HepG2 (cell line): Measurements from ENCODE around the gene CAMTA1. TPM values are rescaled to one million over a fixed set of nuclear protein-coding genes. Genes with fewer than 3 reads are reported as not detected.

ENCODE experiments used
- ATAC-seq: fragments of 200-7000 bp; cut with Tn5 transposase; 3 replicates; pipeline ENCODE4 v1.9.1; 2020; ENCODE audit warnings: mild to moderate bottlenecking, moderate library complexity
- BruUV-seq: library from RNA; stranded (reverse); fragments of 400-500 nt; replicated peaks from 2 replicates; lab custom pipeline; 2021; lab: Mats Ljungman, UMichigan
- CTCF ChIA-PET: fragments of 300-600 bp; formaldehyde crosslinking; extraction: SDS; loops from one replicate; lab custom pipeline; 2021; ENCODE audit warnings: low total read pairs, inconsistent platforms, low intra/inter-chr PET ratio; lab: Yijun Ruan, JAX
- POLR2A ChIA-PET: fragments of 350-600 bp; sonication (Branson Sonifier 250); formaldehyde crosslinking; loops from one replicate; lab custom pipeline; 2020; ENCODE audit warnings: antibody characterized with exemption, inconsistent platforms; lab: Yijun Ruan, JAX
- DNase-seq: peaks from one replicate; pipeline ENCODE4 v3.0.0-alpha.2; 2015; ENCODE audit warnings: low spot score
- FAIRE-seq: peaks from 3 replicates; lab custom pipeline; 2011; peaks lifted over from hg19 to GRCh38; lab: Jason Lieb, UNC
- H2AFZ ChIP-seq: one replicate; pipeline ENCODE4 v1.6.1; 2011; ENCODE audit warnings: low read length, inconsistent platforms
- H3K27ac ChIP-seq: fragments of 300-600 bp; 3 replicates; pipeline ENCODE4 v1.8.0; 2011; ENCODE audit warnings: mixed run types, mild to moderate bottlenecking, mixed read lengths, low read length, inconsistent platforms; ENCODE audit not compliant: insufficient read depth; ENCODE audit errors: extremely low read length
- H3K27me3 ChIP-seq, 2 experiments: fragments of 200-600 bp in 1 of 2; 2 replicates in 1 of 2; 3 replicates in 1 of 2; pipeline versions ENCODE4 v1.6.0 to v1.8.0; 2011; ENCODE audit warnings: low read length in 2 of 2, mild to moderate bottlenecking in 2 of 2, moderate library complexity in 2 of 2, inconsistent platforms in 1 of 2; ENCODE audit not compliant: insufficient read depth in 2 of 2, control insufficient read depth in 1 of 2
- H3K36me3 ChIP-seq, 2 experiments: fragments of 200-600 bp in 1 of 2; replicated peaks in 1 of 2; 2 replicates in 1 of 2; 3 replicates in 1 of 2; pipeline versions ENCODE4 v1.5.1 to v1.8.0; 2011; ENCODE audit warnings: low read length in 2 of 2, inconsistent platforms in 1 of 2; ENCODE audit not compliant: insufficient read depth in 2 of 2, control insufficient read depth in 1 of 2
- H3K4me1 ChIP-seq: 2 replicates; pipeline ENCODE4 v1.5.1; 2012; ENCODE audit warnings: low read length, inconsistent platforms; ENCODE audit not compliant: insufficient read depth
- H3K4me2 ChIP-seq: 2 replicates; pipeline ENCODE4 v1.6.0; 2011; ENCODE audit warnings: low read depth, low read length, inconsistent platforms
- H3K4me3 ChIP-seq, 3 experiments: fragments of 200-600 bp in 1 of 3; sonication (generic), shearing (Covaris generic) in 1 of 3; replicated peaks in 1 of 3; 2 replicates each; pipeline ENCODE4 v1.5.1; 2011 to 2016; ENCODE audit warnings: low read length in 3 of 3, inconsistent platforms in 2 of 3, low read depth in 2 of 3, mild to moderate bottlenecking in 2 of 3, control low read depth in 1 of 3, mixed read lengths in 1 of 3; ENCODE audit not compliant: insufficient read depth in 1 of 3
- H3K79me2 ChIP-seq: one replicate; pipeline ENCODE4 v1.6.1; 2011; ENCODE audit warnings: low read length, inconsistent platforms; ENCODE audit not compliant: insufficient read depth
- H3K9ac ChIP-seq: 2 replicates; pipeline ENCODE4 v1.6.0; 2011; ENCODE audit warnings: mild to moderate bottlenecking, low read depth, low read length, inconsistent platforms; ENCODE audit not compliant: insufficient read depth
- H3K9me3 ChIP-seq: 2 replicates; pipeline ENCODE4 v1.5.1; 2012; ENCODE audit warnings: mild to moderate bottlenecking, low read length
- H4K20me1 ChIP-seq: 2 replicates; pipeline ENCODE4 v1.6.0; 2011; ENCODE audit warnings: inconsistent platforms, mild to moderate bottlenecking, low read length, moderate library complexity; ENCODE audit not compliant: insufficient read depth
- HDAC6 ChIP-seq: fragments of 200-600 bp; sonication (generic); IDR thresholded peaks from 2 replicates; pipeline ENCODE4 v1.7.0; 2017; ENCODE audit warnings: mild to moderate bottlenecking, antibody characterized with exemption, low read length, low read depth
- REL ChIP-seq: sonication (generic); formaldehyde crosslinking; conservative IDR thresholded peaks from 2 replicates; pipeline ENCODE4 v1.8.0; 2022; ENCODE audit warnings: mild to moderate bottlenecking, missing genetic modification reagents, moderate library complexity
- WGBS: methylation state at CpG from one replicate; pipeline ENCODE4 v1.1.6; 2017; ENCODE audit warnings: low lambda C conversion rate; 5-methylcytosine and 5-hydroxymethylcytosine counted together
- in situ Hi-C: cut with HindIII; loops from 2 replicates; pipeline ENCODE4 v1.10.0; 2017; ENCODE audit warnings: low pct_unique_long_range_greater_than_20kb; ENCODE audit not compliant: extremely low pct_ligation_motif_present
- intact Hi-C: fragments of 100-400 bp; cut with micrococcal nuclease; formaldehyde crosslinking; loops from one replicate; pipeline ENCODE4 v1.10.0; 2022; ENCODE audit not compliant: unreplicated experiment
- polyA plus RNA-seq, 8 experiments: library from polyadenylated mRNA; depleted of rRNA in 3 of 8; stranded (reverse) in 7 of 8; unstranded in 1 of 8; fragments of >200 nt; fragmentation: Illumina TruSeq in 4 of 8; extraction: Trizol in 4 of 8; gene quantifications; 2 replicates each; pipeline versions ENCODE4 v1.2.1 to v1.2.3, GENCODE V29; 2011 to 2016; ENCODE audit warnings: low read depth in 4 of 8, missing spikeins in 1 of 8, mixed read lengths in 1 of 8; ENCODE audit not compliant: insufficient read depth in 1 of 8
- total RNA-seq, 5 experiments: library from RNA; depleted of rRNA; stranded (reverse); fragments of >200 nt; fragmentation: Illumina TruSeq; extraction: Trizol; gene quantifications; 2 replicates each; pipeline ENCODE4 v1.2.3, GENCODE V29; 2016; ENCODE audit warnings: low read depth in 1 of 5
- TF ChIP-seq, protein P1 (sequence below): sonication (generic); formaldehyde crosslinking; IDR thresholded peaks from 2 replicates; pipeline ENCODE4 v1.4.0; 2020; ENCODE audit warnings: missing genetic modification reagents

CAMTA1 gene
- total and polyA plus RNA-seq, 2 of the 13 experiments (the other 11 are each of a cell fraction or from before 2014, with no cell fraction given), result 25.0 to 36.4 TPM

DNA sequence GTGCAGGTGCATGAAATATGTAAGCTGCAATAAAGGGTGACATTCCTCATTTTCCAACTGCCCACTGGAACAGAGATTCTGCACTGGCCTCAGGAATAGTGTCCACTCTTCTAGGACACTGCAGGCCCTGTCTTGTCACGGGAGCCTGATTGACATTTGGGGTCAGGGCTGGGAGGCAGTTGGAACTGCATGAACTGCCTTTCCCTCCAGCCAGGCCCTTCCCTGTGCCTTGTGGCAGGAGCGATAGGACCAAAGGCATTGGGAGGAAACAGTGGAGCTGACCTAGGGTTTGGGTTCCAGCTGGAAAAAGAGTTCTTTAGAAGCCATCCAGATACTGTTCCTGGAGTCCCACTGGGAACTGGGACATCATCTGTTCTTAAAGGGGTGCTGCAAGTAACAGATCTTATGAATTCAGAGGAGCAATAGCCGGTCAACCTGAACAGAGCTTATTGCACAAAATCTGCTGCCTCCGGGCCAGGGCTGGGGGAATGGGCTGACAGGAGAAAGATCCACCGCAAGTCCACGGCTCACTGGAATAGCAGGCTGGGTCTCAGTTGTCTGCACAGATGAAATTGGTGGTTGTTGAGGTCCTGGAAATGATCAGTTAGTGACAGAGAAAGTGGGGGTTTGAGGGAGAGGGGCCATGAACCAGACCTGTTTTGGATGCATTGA, 451.7 kb downstream of the CAMTA1 start (continued):
- TF ChIP-seq, protein P1, sequence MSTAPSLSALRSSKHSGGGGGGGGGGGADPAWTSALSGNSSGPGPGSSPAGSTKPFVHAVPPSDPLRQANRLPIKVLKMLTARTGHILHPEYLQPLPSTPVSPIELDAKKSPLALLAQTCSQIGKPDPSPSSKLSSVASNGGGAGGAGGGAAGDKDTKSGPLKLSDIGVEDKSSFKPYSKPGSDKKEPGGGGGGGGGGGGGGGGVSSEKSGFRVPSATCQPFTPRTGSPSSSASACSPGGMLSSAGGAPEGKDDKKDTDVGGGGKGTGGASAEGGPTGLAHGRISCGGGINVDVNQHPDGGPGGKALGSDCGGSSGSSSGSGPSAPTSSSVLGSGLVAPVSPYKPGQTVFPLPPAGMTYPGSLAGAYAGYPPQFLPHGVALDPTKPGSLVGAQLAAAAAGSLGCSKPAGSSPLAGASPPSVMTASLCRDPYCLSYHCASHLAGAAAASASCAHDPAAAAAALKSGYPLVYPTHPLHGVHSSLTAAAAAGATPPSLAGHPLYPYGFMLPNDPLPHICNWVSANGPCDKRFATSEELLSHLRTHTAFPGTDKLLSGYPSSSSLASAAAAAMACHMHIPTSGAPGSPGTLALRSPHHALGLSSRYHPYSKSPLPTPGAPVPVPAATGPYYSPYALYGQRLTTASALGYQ (CRISPR knock-in tag), result no peak
- no peak for TF ChIP-seq REL (CRISPR knock-in tag)

DNA sequence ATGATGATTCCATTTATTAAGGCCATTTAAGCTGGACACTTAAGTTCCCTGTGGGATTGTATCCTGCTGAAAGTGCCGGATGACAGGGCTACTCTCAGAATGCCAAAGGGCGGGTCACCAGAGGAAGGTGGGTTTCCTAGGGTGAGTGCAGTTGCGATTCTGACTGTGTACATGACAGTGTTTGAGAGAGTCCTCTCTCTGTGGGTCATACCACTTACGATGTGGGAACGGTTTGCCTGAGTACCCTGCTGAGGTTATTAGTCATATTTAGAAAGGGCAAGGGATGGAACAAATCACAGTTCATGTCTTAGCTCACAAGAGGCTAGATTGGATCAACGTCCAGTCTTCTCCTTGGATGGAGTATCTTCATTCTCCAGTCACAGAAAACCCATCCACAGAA, 461.9 kb downstream of the CAMTA1 start:
- in situ Hi-C loops (no loop called here), intact Hi-C loops (no loop called here)
- ChIA-PET CTCF (no interaction called here), POLR2A (no interaction called here)
- no peaks in the 10 kb centered on the region for H3K4me1 ChIP-seq
- H2AFZ ChIP-seq, result no peak overlapping the region
- no peaks in the 10 kb centered on the region for H3K36me3 ChIP-seq
- H3K4me3 ChIP-seq, result no peak overlapping the region
- DNase-seq (no peak), ATAC-seq (no peak), FAIRE-seq (no peak)
- H3K79me2 ChIP-seq, result no peaks in the 10 kb centered on the region
- peaks cover 4 to 44% of the 10 kb centered on the region in 2 experiments; a peak in 3 of 5 replicates for H3K27me3 ChIP-seq
- no peak for TF ChIP-seq HDAC6
- H3K9ac ChIP-seq, result no peak overlapping the region
- no peak overlapping the region for H3K27ac ChIP-seq
- BruUV-seq, result no TSS peak
- no peaks in the 10 kb centered on the region for H4K20me1 ChIP-seq
- H3K9me3 ChIP-seq, result no peaks in the 10 kb centered on the region
- 11% methylated on average over 4 of the region's 6 CpGs for WGBS
- H3K4me2 ChIP-seq, result no peak overlapping the region
